Esophagus mucosa (tissue), 1 donor: ENCODE data around the gene NTMT2. TPM values are rescaled to one million over a fixed set of nuclear protein-coding genes. Genes with fewer than 3 reads are reported as not detected.

Experiments
- ATAC-seq: fragments of 200-7000 bp; cut with Tn5 transposase; one replicate; pipeline ENCODE4 v1.9.1; 2020
- total RNA-seq: library from RNA; stranded (reverse); gene quantifications from one replicate; pipeline ENCODE4 v1.2.4, GENCODE V29; 2023
- donor health status: DM: yes; HTN: yes; CAD: no.

The NTMT2 gene
- total RNA-seq, 1 donor from 2014 or later, result not detected

DNA sequence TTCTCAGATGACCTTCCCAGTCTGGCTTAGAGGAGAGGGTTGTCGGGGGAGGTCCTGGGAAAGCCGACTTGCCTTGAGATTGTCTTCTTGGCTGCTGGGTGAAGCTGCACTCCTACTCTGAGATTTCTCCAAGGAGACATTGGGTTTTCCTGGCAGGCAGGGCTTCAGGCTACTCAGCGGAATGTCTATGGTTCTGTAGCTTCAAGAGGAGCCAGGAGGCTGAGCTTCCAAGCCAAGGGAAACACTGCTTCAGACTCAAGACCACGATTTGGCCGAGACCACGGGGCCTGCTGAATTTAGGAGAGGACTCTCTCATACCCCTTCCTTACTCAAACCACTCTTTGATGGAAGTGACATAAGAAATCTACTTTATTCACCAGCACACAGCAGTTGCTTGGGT lies 67.8 kb downstream of the NTMT2 start:
- no peak for ATAC-seq

DNA sequence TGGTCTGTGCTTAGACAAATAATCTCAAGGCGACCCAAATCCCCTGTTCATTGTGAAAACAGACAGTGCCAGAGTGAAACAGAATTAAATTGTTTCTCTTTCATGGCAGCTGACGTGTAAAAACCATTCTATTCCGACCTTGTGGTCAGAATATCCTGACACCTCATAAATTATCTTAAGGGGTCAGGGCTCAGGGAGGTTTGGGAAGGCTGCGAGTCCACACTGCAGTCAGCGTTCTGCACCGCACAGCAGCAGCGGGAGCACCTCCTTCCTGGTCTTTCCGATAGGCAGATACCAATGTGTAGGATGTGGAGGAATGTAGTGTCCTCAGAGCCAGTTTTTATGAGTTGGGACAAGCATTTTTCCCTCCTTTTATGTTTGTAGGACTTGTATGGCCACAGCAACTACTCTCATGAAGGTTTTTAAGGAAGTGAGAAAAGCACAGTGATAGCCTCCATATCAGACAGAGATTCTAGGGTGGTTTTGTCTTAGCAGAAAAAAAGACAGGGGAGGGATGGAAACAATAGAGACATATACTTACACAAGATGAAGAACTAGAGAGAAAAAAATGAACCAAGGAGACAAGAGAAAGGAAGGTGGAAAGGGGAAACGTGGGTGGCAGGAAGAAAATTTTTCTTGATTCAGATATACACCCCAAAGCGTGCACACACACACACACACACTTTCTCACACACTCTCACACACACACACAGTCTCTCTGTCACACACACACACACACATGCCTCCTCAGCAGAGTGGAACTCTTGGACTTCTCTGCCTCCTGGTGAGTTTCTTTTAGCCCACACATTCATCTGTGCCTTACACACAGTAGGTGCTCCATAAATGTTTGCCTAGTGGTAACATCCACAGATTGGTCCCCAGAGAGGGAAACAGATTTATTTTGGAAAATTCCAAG lies 68.6 kb downstream of the NTMT2 start:
- ATAC-seq, result no peak

DNA sequence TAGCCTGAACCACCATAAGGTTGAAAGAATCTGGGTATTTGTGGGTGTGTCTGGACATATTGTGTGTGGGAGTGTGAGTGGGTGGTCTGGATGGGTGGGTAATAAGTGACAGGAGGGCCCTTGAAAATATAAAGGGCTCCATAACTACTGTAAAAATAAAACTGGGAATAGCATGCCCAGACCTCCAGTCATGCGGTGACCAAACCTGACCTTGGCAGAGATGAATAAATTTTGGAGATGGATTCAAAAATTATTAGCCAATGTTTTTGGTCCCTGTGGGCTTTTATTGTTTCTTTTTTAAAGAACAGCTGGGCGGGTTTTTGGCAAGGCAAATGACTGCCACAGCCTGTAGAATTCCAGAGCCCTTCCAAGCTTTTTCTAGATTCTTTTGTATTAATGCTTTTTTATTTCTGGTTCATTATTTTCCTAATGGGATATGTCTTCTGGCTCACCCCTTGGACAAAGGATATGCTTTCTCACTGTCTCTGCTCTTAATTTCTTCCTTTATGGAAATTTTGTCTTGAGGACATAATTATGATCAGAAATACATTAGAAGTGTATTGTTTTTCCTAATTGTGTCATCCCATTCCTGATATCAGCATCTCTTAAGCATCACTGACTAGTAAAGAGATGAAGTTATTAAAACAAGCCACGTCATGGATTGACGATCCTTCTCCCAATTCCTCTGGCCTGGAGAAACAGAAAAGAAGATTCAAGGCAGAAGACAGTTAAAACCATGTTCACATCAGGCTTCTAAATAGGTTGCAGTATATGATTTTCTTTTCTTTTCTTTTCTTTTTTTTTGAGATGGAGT lies 69.5 kb downstream of the NTMT2 start:
- ATAC-seq, result no peak

DNA sequence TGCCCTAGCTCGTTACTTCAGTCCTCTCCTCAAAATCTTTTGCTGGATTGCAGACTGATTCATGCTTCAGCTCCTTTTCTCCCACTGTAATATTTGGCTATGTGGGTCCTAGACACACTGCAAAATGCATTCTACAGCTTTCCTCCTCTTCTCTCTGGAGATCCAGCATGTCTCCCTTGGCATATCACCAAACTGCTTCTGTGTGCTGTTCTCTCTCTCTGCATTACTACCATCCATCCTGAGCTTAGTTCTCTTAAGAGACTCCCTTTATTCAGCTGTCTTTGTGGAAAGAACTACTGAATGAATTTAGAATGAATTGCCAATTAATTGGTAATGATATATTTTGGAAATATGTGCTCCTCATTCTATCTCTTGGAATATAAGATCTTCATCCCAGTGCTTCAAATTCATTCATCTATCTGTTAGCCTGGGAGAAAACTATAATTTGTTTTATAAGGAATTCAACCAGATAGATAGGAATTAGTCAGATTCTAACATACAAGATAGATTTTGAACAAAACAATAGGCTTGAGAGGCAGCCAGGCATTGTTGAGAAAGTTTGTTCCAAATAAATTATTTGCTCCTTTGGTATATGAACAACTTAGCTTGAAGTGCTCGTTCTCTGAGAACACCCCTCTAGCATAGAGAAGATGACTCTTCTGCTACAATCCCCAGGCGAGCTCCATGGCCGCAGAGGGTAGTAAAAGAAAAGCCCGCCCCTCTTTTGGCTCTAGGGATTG lies 71.9 kb downstream of the NTMT2 start:
- no peak for ATAC-seq

DNA sequence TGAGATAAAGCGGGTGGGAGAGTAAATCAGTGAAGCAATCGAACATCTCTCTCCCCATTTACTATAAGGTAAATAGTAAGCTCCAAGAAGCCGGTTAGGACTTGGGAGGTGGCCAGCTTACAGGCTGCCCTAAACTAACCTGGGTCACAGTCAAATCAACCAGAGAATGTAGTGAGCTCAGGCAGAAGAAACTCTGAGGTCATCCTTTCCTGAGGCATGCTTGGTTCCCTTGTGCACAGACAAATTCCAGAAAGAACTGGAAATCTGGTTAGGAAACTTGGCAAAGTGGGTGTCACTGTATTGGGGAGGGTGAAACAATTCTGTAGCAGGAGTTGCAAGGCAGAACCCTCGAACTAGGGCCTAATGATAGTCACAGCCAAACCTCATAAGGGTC lies 72.5 kb downstream of the NTMT2 start:
- no peak for ATAC-seq

Other genes starting within 250 kb of the NTMT2 start
- 15.0 TPM for gene KIFAP3, start 71.3 kb upstream of the NTMT2 start, total RNA-seq